Gastrocnemius medialis (tissue), 4 donors: ENCODE results near the gene COQ8B. TPM values are rescaled to one million over a fixed set of nuclear protein-coding genes. Genes with fewer than 3 reads are reported as not detected.
A peak's percentile ranks its signal among the peaks of the same experiment; 100 is the strongest.

Experiments
- ATAC-seq, 2 donors: fragments of 150-250 bp; one replicate each; pipeline ENCODE4 v1.9.1; 2016
- DNase-seq, 2 donors: peaks; one replicate each; pipeline ENCODE4 v3.0.0-alpha.2; 2019
- H3K27ac ChIP-seq, 4 donors: fragments of 200-600 bp; sonication (generic); 1 replicate in 1 of 4; 2 replicates in 3 of 4; pipeline ENCODE4 v1.5.1; 2016 to 2018; ENCODE audit warnings: mild to moderate bottlenecking in 2 of 4, moderate library complexity in 1 of 4
- H3K27me3 ChIP-seq, 3 donors: fragments of 200-600 bp; sonication (generic) in 2 of 3; 1 replicate in 1 of 3; 2 replicates in 2 of 3; pipeline versions ENCODE4 v1.5.1 to v1.6.0; 2016 to 2019; ENCODE audit warnings: mild to moderate bottlenecking in 1 of 3, moderate library complexity in 1 of 3
- H3K36me3 ChIP-seq, 2 donors: fragments of 200-600 bp; sonication (generic) in 1 of 2; one replicate each; pipeline ENCODE4 v1.5.1; 2017 to 2018
- H3K4me1 ChIP-seq, 2 donors: fragments of 200-600 bp; sonication (generic) in 1 of 2; one replicate each; pipeline ENCODE4 v1.5.1; 2016 to 2017; ENCODE audit warnings: mild to moderate bottlenecking in 2 of 2
- H3K4me3 ChIP-seq, 4 donors: fragments of 200-600 bp; sonication (generic) in 3 of 4; 1 replicate in 1 of 4; 2 replicates in 3 of 4; pipeline ENCODE4 v1.5.1; 2016 to 2019; ENCODE audit warnings: mild to moderate bottlenecking in 2 of 4
- H3K9me3 ChIP-seq, 3 donors: fragments of 200-600 bp; sonication (generic) in 2 of 3; 1 replicate in 1 of 3; 2 replicates in 2 of 3; pipeline ENCODE4 v1.5.1; 2016 to 2019
- POLR2A ChIP-seq, 2 donors: fragments of 450-650 bp; IDR thresholded peaks; one replicate each; pipeline ENCODE4 v1.6.1; 2017; ENCODE audit warnings: antibody characterized with exemption in 2 of 2, mild to moderate bottlenecking in 2 of 2, moderate library complexity in 2 of 2
- in situ Hi-C, 4 donors: fragments of 200-750 bp; cut with MboI; loops; one replicate each; pipeline versions ENCODE4 v1.15.0 to v1.8.0; 2017; ENCODE audit warnings: low sequenced_read_pairs in 4 of 4
- intact Hi-C: fragments of 100-400 bp; cut with DNase I; formaldehyde crosslinking; loops from one replicate; pipeline ENCODE4 v1.15.1; 2023; ENCODE audit warnings: low total_unique reads
- total RNA-seq, 4 donors: library from RNA; depleted of rRNA; stranded (reverse); fragments of >200 nt; gene quantifications; one replicate each; pipeline versions ENCODE4 v1.1.0 to v1.2.3, GENCODE V29; 2016
- TF ChIP-seq, protein P1 (sequence below), 5 experiments: fragments of 450-650 bp in 3 of 5; fragments of 200-600 bp in 2 of 5; sonication (generic) in 2 of 5; IDR thresholded peaks in 4 of 5; conservative IDR thresholded peaks in 1 of 5; 1 replicate in 4 of 5; 2 replicates in 1 of 5; pipeline ENCODE4 v1.5.1; 2016 to 2019; ENCODE audit warnings: antibody characterized with exemption in 5 of 5, mild to moderate bottlenecking in 3 of 5, moderate library complexity in 3 of 5

The COQ8B gene
- total RNA-seq, 4 donors from 2014 or later = 14.9 to 30.7 (median 20.2) TPM

- no peak for ATAC-seq
- intact Hi-C loops = no loop called here
Observed at GRCh38 chr19:40692212-40692551, 24.5 kb downstream of the COQ8B start.

GRCh38 chr19:40691421-40692211 is 25.1 kb downstream of the COQ8B start:
- Histone ChIP-seq H3K27ac (peak overlapping the region; percentile 90 to 98 (median 96)), H3K9me3 (no peaks in the 10 kb centered on the region), H3K27me3 (no peaks in the 10 kb centered on the region), H3K4me1 (peaks cover 9 to 22% of the 10 kb centered on the region in 2 donors), H3K36me3 (no peaks in the 10 kb centered on the region), H3K4me3 (peak overlapping the region in 3 of 4 donors; percentile 66 to 92 (median 80))
- in situ Hi-C loops = no loop called here
- DNase-seq (no peak), ATAC-seq (peak in 1 of 2 donors; percentile 2)
- intact Hi-C loops = loop anchor here (2.0 kb wide), 1 partner anchor 59 kb away; the partner anchor contains the start of genes ACTMAP and SNRPA
- TF ChIP-seq, protein P1, sequence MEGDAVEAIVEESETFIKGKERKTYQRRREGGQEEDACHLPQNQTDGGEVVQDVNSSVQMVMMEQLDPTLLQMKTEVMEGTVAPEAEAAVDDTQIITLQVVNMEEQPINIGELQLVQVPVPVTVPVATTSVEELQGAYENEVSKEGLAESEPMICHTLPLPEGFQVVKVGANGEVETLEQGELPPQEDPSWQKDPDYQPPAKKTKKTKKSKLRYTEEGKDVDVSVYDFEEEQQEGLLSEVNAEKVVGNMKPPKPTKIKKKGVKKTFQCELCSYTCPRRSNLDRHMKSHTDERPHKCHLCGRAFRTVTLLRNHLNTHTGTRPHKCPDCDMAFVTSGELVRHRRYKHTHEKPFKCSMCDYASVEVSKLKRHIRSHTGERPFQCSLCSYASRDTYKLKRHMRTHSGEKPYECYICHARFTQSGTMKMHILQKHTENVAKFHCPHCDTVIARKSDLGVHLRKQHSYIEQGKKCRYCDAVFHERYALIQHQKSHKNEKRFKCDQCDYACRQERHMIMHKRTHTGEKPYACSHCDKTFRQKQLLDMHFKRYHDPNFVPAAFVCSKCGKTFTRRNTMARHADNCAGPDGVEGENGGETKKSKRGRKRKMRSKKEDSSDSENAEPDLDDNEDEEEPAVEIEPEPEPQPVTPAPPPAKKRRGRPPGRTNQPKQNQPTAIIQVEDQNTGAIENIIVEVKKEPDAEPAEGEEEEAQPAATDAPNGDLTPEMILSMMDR (IDR thresholded peaks at IDR 0.05 in 4 of 5, conservative IDR thresholded peaks at IDR 0.05 in 1 of 5) = no peak
- TF ChIP-seq POLR2A (IDR thresholded peaks at IDR 0.05) = no peak

More at GRCh38 chr19:40692212-40692551, 24.5 kb downstream of the COQ8B start:
- H3K4me3 ChIP-seq = no peak overlapping the region
- H3K9me3 ChIP-seq = no peaks in the 10 kb centered on the region
- TF ChIP-seq, protein P1 (IDR thresholded peaks at IDR 0.05 in 4 of 5, conservative IDR thresholded peaks at IDR 0.05 in 1 of 5) = no peak
- TF ChIP-seq POLR2A (IDR thresholded peaks at IDR 0.05) = no peak
- H3K27me3 ChIP-seq = no peaks in the 10 kb centered on the region
- in situ Hi-C loops = no loop called here
- H3K36me3 ChIP-seq = no peaks in the 10 kb centered on the region
- no peak for DNase-seq
- H3K4me1 ChIP-seq = peaks cover 9 to 22% of the 10 kb centered on the region in 2 donors
- H3K27ac ChIP-seq = peak overlapping the region; percentile 90 to 98 (median 96)

GRCh38 chr19:40690693-40691420 is 25.8 kb downstream of the COQ8B start:
- peak; percentile 92 to 94 for DNase-seq
- intact Hi-C loops = loop anchor here (1.0 to 2.0 kb wide), 2 partner anchors 24 to 60 kb away; partner anchors contain the start of genes ACTMAP and SNRPA
- Histone ChIP-seq H3K36me3 (peaks cover 0 to under 1% of the 10 kb centered on the region in 2 donors), H3K4me3 (peak overlapping the region; percentile 66 to 92 (median 76)), H3K4me1 (peaks cover 9 to 22% of the 10 kb centered on the region in 2 donors), H3K9me3 (no peaks in the 10 kb centered on the region), H3K27me3 (no peaks in the 10 kb centered on the region), H3K27ac (peak overlapping the region; percentile 90 to 98 (median 96))
- TF ChIP-seq POLR2A (IDR thresholded peaks at IDR 0.05) = peak; percentile 49 to 53
- TF ChIP-seq, protein P1 (IDR thresholded peaks at IDR 0.05 in 4 of 5, conservative IDR thresholded peaks at IDR 0.05 in 1 of 5) = no peak
- peak; percentile 87 to 90 for ATAC-seq
- in situ Hi-C loops = no loop called here

GRCh38 chr19:40690050-40690692 is 26.5 kb downstream of the COQ8B start, which contains the start of gene NUMBL:
TSS of gene NUMBL (minus strand) at chr19:40690651. CDS start at chr19:40690483, 168 bp downstream.
- DNase-seq (no peak), ATAC-seq (no peak)
- intact Hi-C loops = loop anchor here (1.0 to 2.0 kb wide), 2 partner anchors 25 to 61 kb away; partner anchors contain the start of genes ACTMAP and SNRPA
- no peaks in the 10 kb centered on the region for H3K9me3 ChIP-seq
- H3K27ac ChIP-seq = peak within 1 kb of the TSS; percentile 90 to 98 (median 96)
- H3K36me3 ChIP-seq = peaks cover 0 to 8% of the 10 kb centered on the region in 2 donors
- peak within 1 kb of the TSS; percentile 66 to 92 (median 76) for H3K4me3 ChIP-seq
- H3K4me1 ChIP-seq = peaks cover 9 to 22% of the 10 kb centered on the region in 2 donors
- in situ Hi-C loops = no loop called here
- H3K27me3 ChIP-seq = no peaks in the 10 kb centered on the region
- TF ChIP-seq, protein P1 (IDR thresholded peaks at IDR 0.05 in 4 of 5, conservative IDR thresholded peaks at IDR 0.05 in 1 of 5) = no peak
- peak; percentile 64 to 68 for TF ChIP-seq POLR2A (IDR thresholded peaks at IDR 0.05)
